HepG2 (cell line): Measurements from ENCODE around the gene LRRN4CL. TPM values are rescaled to one million over a fixed set of nuclear protein-coding genes. Genes with fewer than 3 reads are reported as not detected.

Source experiments
- ATAC-seq: fragments of 200-7000 bp; cut with Tn5 transposase; 3 replicates; pipeline ENCODE4 v1.9.1; 2020; ENCODE audit warnings: mild to moderate bottlenecking, moderate library complexity
- BruUV-seq: library from RNA; stranded (reverse); fragments of 400-500 nt; replicated peaks from 2 replicates; lab custom pipeline; 2021; lab: Mats Ljungman, UMichigan
- CTCF ChIA-PET: fragments of 300-600 bp; formaldehyde crosslinking; extraction: SDS; loops from one replicate; lab custom pipeline; 2021; ENCODE audit warnings: low total read pairs, inconsistent platforms, low intra/inter-chr PET ratio; lab: Yijun Ruan, JAX
- POLR2A ChIA-PET: fragments of 350-600 bp; sonication (Branson Sonifier 250); formaldehyde crosslinking; loops from one replicate; lab custom pipeline; 2020; ENCODE audit warnings: antibody characterized with exemption, inconsistent platforms; lab: Yijun Ruan, JAX
- DNase-seq: peaks from one replicate; pipeline ENCODE4 v3.0.0-alpha.2; 2015; ENCODE audit warnings: low spot score
- FAIRE-seq: peaks from 3 replicates; lab custom pipeline; 2011; peaks lifted over from hg19 to GRCh38; lab: Jason Lieb, UNC
- H2AFZ ChIP-seq: one replicate; pipeline ENCODE4 v1.6.1; 2011; ENCODE audit warnings: low read length, inconsistent platforms
- H3K27ac ChIP-seq: fragments of 300-600 bp; 3 replicates; pipeline ENCODE4 v1.8.0; 2011; ENCODE audit warnings: mixed run types, mild to moderate bottlenecking, mixed read lengths, low read length, inconsistent platforms; ENCODE audit not compliant: insufficient read depth; ENCODE audit errors: extremely low read length
- H3K27me3 ChIP-seq, 2 experiments: fragments of 200-600 bp in 1 of 2; 2 replicates in 1 of 2; 3 replicates in 1 of 2; pipeline versions ENCODE4 v1.6.0 to v1.8.0; 2011; ENCODE audit warnings: low read length in 2 of 2, mild to moderate bottlenecking in 2 of 2, moderate library complexity in 2 of 2, inconsistent platforms in 1 of 2; ENCODE audit not compliant: insufficient read depth in 2 of 2, control insufficient read depth in 1 of 2
- H3K36me3 ChIP-seq, 2 experiments: fragments of 200-600 bp in 1 of 2; replicated peaks in 1 of 2; 2 replicates in 1 of 2; 3 replicates in 1 of 2; pipeline versions ENCODE4 v1.5.1 to v1.8.0; 2011; ENCODE audit warnings: low read length in 2 of 2, inconsistent platforms in 1 of 2; ENCODE audit not compliant: insufficient read depth in 2 of 2, control insufficient read depth in 1 of 2
- H3K4me1 ChIP-seq: 2 replicates; pipeline ENCODE4 v1.5.1; 2012; ENCODE audit warnings: low read length, inconsistent platforms; ENCODE audit not compliant: insufficient read depth
- H3K4me2 ChIP-seq: 2 replicates; pipeline ENCODE4 v1.6.0; 2011; ENCODE audit warnings: low read depth, low read length, inconsistent platforms
- H3K4me3 ChIP-seq, 3 experiments: fragments of 200-600 bp in 1 of 3; sonication (generic), shearing (Covaris generic) in 1 of 3; replicated peaks in 1 of 3; 2 replicates each; pipeline ENCODE4 v1.5.1; 2011 to 2016; ENCODE audit warnings: low read length in 3 of 3, inconsistent platforms in 2 of 3, low read depth in 2 of 3, mild to moderate bottlenecking in 2 of 3, control low read depth in 1 of 3, mixed read lengths in 1 of 3; ENCODE audit not compliant: insufficient read depth in 1 of 3
- H3K79me2 ChIP-seq: one replicate; pipeline ENCODE4 v1.6.1; 2011; ENCODE audit warnings: low read length, inconsistent platforms; ENCODE audit not compliant: insufficient read depth
- H3K9ac ChIP-seq: 2 replicates; pipeline ENCODE4 v1.6.0; 2011; ENCODE audit warnings: mild to moderate bottlenecking, low read depth, low read length, inconsistent platforms; ENCODE audit not compliant: insufficient read depth
- H3K9me3 ChIP-seq: 2 replicates; pipeline ENCODE4 v1.5.1; 2012; ENCODE audit warnings: mild to moderate bottlenecking, low read length
- H4K20me1 ChIP-seq: 2 replicates; pipeline ENCODE4 v1.6.0; 2011; ENCODE audit warnings: inconsistent platforms, mild to moderate bottlenecking, low read length, moderate library complexity; ENCODE audit not compliant: insufficient read depth
- FOSL1 ChIP-seq: sonication (generic); formaldehyde crosslinking; IDR thresholded peaks from 2 replicates; pipeline ENCODE4 v1.9.0; 2021; ENCODE audit warnings: missing genetic modification reagents, borderline replicate concordance
- FOXC1 ChIP-seq: sonication (generic); formaldehyde crosslinking; IDR thresholded peaks from 2 replicates; pipeline ENCODE4 v1.8.0; 2022; ENCODE audit warnings: mild to moderate bottlenecking, missing genetic modification reagents, borderline replicate concordance
- KLF15 ChIP-seq: sonication (generic); formaldehyde crosslinking; IDR thresholded peaks from 2 replicates; pipeline ENCODE4 v1.8.1; 2023; ENCODE audit warnings: borderline replicate concordance, mild to moderate bottlenecking, inconsistent platforms, missing genetic modification reagents, mixed read lengths
- POLR2G ChIP-seq: fragments of 200-400 bp; formaldehyde crosslinking; IDR thresholded peaks from 2 replicates; pipeline ENCODE4 v1.6.1; 2018; ENCODE audit warnings: mild to moderate bottlenecking, low read depth, low read length, moderate library complexity
- TBL1XR1 ChIP-seq: fragments of 150-350 bp; IDR thresholded peaks from 2 replicates; pipeline ENCODE4 v1.6.1; 2014; ENCODE audit warnings: borderline replicate concordance, low read length; ENCODE audit not compliant: partially characterized antibody
- TCF7L2 ChIP-seq: IDR thresholded peaks from 2 replicates; pipeline ENCODE4 v1.6.1; 2011; ENCODE audit warnings: mild to moderate bottlenecking, low read depth, low read length, moderate library complexity
- ZNF12 ChIP-seq: sonication (generic); formaldehyde crosslinking; IDR thresholded peaks from 2 replicates; pipeline ENCODE4 v1.5.0; 2020; ENCODE audit warnings: missing genetic modification reagents
- ZNF234 ChIP-seq: sonication (generic); formaldehyde crosslinking; conservative IDR thresholded peaks from 2 replicates; pipeline ENCODE4 v1.5.1; 2020; ENCODE audit warnings: mild to moderate bottlenecking, missing genetic modification reagents
- ZNF256 ChIP-seq: sonication (generic); formaldehyde crosslinking; conservative IDR thresholded peaks from 2 replicates; pipeline ENCODE4 v1.4.0; 2020; ENCODE audit warnings: missing genetic modification reagents
- ZNF460 ChIP-seq: sonication (generic); formaldehyde crosslinking; IDR thresholded peaks from 2 replicates; pipeline ENCODE4 v1.5.1; 2020; ENCODE audit warnings: missing genetic modification reagents, mild to moderate bottlenecking, borderline replicate concordance
- ZNF563 ChIP-seq: sonication (generic); formaldehyde crosslinking; IDR thresholded peaks from 2 replicates; pipeline ENCODE4 v1.8.0; 2022; ENCODE audit warnings: mild to moderate bottlenecking, moderate library complexity, missing genetic modification reagents
- WGBS: methylation state at CpG from one replicate; pipeline ENCODE4 v1.1.6; 2017; ENCODE audit warnings: low lambda C conversion rate; 5-methylcytosine and 5-hydroxymethylcytosine counted together
- in situ Hi-C: cut with HindIII; loops from 2 replicates; pipeline ENCODE4 v1.10.0; 2017; ENCODE audit warnings: low pct_unique_long_range_greater_than_20kb; ENCODE audit not compliant: extremely low pct_ligation_motif_present
- intact Hi-C: fragments of 100-400 bp; cut with micrococcal nuclease; formaldehyde crosslinking; loops from one replicate; pipeline ENCODE4 v1.10.0; 2022; ENCODE audit not compliant: unreplicated experiment
- polyA plus RNA-seq, 8 experiments: library from polyadenylated mRNA; depleted of rRNA in 3 of 8; stranded (reverse) in 7 of 8; unstranded in 1 of 8; fragments of >200 nt; fragmentation: Illumina TruSeq in 4 of 8; extraction: Trizol in 4 of 8; gene quantifications; 2 replicates each; pipeline versions ENCODE4 v1.2.1 to v1.2.3, GENCODE V29; 2011 to 2016; ENCODE audit warnings: low read depth in 4 of 8, missing spikeins in 1 of 8, mixed read lengths in 1 of 8; ENCODE audit not compliant: insufficient read depth in 1 of 8
- total RNA-seq, 5 experiments: library from RNA; depleted of rRNA; stranded (reverse); fragments of >200 nt; fragmentation: Illumina TruSeq; extraction: Trizol; gene quantifications; 2 replicates each; pipeline ENCODE4 v1.2.3, GENCODE V29; 2016; ENCODE audit warnings: low read depth in 1 of 5
- TF ChIP-seq, protein P1 (sequence below): sonication (generic); formaldehyde crosslinking; IDR thresholded peaks from 2 replicates; pipeline ENCODE4 v1.4.0; 2020; ENCODE audit warnings: mild to moderate bottlenecking, low read depth, missing genetic modification reagents
- TF ChIP-seq, protein P2 (sequence below): sonication (generic); formaldehyde crosslinking; IDR thresholded peaks from 2 replicates; pipeline ENCODE4 v1.4.0; 2020; ENCODE audit warnings: missing genetic modification reagents
- TF ChIP-seq, protein P3 (sequence below): sonication (generic); formaldehyde crosslinking; IDR thresholded peaks from 2 replicates; pipeline ENCODE4 v1.4.0; 2020; ENCODE audit warnings: missing genetic modification reagents, borderline replicate concordance
- TF ChIP-seq, protein P4 (sequence below): sonication (generic); formaldehyde crosslinking; IDR thresholded peaks from 2 replicates; pipeline ENCODE4 v1.9.0; 2021; ENCODE audit warnings: missing genetic modification reagents, borderline replicate concordance

The LRRN4CL gene
- total and polyA plus RNA-seq, 2 of the 13 experiments (the other 11 are each of a cell fraction or from before 2014, with no cell fraction given) = 0.11 TPM; not detected in 1

DNA sequence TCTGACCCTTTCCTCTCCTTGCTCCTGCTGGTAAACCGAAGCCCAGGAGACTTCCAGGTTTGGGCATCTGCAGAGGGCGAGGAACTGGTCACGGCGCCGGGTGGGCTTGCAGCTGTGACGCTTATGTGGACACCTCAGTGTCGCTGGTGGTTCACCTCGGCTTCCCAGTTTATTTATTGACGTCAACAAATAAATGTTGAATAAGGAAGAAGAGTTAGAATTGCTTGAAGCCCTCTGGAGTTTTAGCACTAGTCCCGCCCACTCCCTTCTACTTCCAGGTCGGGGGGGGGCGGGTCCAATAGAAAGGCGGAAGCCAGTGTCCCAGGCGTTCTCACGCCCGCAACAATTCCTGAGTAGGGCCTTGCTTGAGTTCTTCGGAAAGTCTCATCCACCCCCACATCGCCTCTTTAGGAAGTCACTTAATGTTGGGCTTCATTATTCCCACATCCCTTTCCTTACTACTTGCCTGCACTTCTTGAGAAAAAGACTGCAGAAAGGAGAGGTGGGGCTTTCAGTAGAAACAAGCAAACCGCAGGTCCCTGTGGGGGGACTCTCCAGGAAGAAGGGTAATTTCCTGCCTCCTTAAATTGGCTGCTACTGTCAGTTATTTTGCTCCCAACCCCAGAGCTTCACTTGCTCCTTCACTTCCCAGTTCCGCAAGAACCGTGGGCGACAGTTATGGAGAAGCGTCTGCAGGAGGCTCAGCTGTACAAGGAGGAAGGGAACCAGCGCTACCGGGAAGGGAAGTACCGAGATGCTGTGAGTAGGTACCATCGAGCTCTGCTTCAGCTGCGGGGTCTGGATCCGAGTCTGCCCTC, 39.0 kb upstream of the LRRN4CL start, which contains the start of gene TTC9C:
TTC9C (plus strand) TSS at position 316 of the 818 bp plus-strand sequence; CDS start at position 679, 363 bp downstream.
- no peaks in the 10 kb centered on the region for H3K9me3 ChIP-seq
- intact Hi-C loops (loop anchor here (1.0 to 5.0 kb wide), 3 partner anchors 41 to 114 kb away; partner anchors contain the start of gene TMEM179B), in situ Hi-C loops (no loop called here)
- H3K27me3 ChIP-seq = peaks cover 0 to 3% of the 10 kb centered on the region in 2 experiments; a peak in 1 of 5 replicates
- ATAC-seq (peak; percentile 74), FAIRE-seq (no peak), DNase-seq (peak; percentile 80)
- H3K4me2 ChIP-seq = peak within 1 kb of the TSS; percentile 91
- BruUV-seq = TSS peak; percentile 81
- H3K79me2 ChIP-seq = peaks cover 58% of the 10 kb centered on the region
- CTCF ChIA-PET = interaction anchor here (0.5 kb wide), 1 partner anchor 106 kb away, joined by 4 read pairs; no protein-coding TSS in a partner anchor
- peak within 1 kb of the TSS; percentile 76 for H2AFZ ChIP-seq
- POLR2A ChIA-PET = interaction anchor here (0.9 to 5.7 kb wide), 32 partner anchors 19 to 185 kb away, joined by 3 to 129 read pairs (median 10); partner anchors contain the start of genes AHNAK, B3GAT3, BSCL2 and C11orf98
- peak within 1 kb of the TSS; percentile 95 for H3K9ac ChIP-seq
- peak within 1 kb of the TSS; percentile 91 to 100 (median 94) for H3K4me3 ChIP-seq
- peaks cover 30% of the 10 kb centered on the region for H4K20me1 ChIP-seq
- under 1% methylated on average over 26 of the region's 29 CpGs for WGBS
- peaks cover 1 to 18% of the 10 kb centered on the region in 2 experiments; a peak in 4 of 5 replicates for H3K36me3 ChIP-seq
- H3K27ac ChIP-seq = peak within 1 kb of the TSS; percentile 99
- H3K4me1 ChIP-seq = peaks cover 34% of the 10 kb centered on the region
- TF ChIP-seq, protein P1, sequence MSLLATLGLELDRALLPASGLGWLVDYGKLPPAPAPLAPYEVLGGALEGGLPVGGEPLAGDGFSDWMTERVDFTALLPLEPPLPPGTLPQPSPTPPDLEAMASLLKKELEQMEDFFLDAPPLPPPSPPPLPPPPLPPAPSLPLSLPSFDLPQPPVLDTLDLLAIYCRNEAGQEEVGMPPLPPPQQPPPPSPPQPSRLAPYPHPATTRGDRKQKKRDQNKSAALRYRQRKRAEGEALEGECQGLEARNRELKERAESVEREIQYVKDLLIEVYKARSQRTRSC (CRISPR knock-in tag) = no peak
- no peak for TF ChIP-seq KLF15 (CRISPR knock-in tag)
- no peak for TF ChIP-seq TCF7L2
- no peak for TF ChIP-seq FOSL1 (CRISPR knock-in tag)
- TF ChIP-seq, protein P2, sequence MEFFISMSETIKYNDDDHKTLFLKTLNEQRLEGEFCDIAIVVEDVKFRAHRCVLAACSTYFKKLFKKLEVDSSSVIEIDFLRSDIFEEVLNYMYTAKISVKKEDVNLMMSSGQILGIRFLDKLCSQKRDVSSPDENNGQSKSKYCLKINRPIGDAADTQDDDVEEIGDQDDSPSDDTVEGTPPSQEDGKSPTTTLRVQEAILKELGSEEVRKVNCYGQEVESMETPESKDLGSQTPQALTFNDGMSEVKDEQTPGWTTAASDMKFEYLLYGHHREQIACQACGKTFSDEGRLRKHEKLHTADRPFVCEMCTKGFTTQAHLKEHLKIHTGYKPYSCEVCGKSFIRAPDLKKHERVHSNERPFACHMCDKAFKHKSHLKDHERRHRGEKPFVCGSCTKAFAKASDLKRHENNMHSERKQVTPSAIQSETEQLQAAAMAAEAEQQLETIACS (CRISPR knock-in tag) = peak; percentile 78
- no peak; the same call in 1 of the 2 replicates for TF ChIP-seq ZNF563 (CRISPR knock-in tag)
- no peak; the same call in 1 of the 2 replicates for TF ChIP-seq FOXC1
- 0 out of 2 replicates have a peak, but pooled peaks have one; percentile 60 for TF ChIP-seq ZNF256 (CRISPR knock-in tag)
- TF ChIP-seq, protein P3, sequence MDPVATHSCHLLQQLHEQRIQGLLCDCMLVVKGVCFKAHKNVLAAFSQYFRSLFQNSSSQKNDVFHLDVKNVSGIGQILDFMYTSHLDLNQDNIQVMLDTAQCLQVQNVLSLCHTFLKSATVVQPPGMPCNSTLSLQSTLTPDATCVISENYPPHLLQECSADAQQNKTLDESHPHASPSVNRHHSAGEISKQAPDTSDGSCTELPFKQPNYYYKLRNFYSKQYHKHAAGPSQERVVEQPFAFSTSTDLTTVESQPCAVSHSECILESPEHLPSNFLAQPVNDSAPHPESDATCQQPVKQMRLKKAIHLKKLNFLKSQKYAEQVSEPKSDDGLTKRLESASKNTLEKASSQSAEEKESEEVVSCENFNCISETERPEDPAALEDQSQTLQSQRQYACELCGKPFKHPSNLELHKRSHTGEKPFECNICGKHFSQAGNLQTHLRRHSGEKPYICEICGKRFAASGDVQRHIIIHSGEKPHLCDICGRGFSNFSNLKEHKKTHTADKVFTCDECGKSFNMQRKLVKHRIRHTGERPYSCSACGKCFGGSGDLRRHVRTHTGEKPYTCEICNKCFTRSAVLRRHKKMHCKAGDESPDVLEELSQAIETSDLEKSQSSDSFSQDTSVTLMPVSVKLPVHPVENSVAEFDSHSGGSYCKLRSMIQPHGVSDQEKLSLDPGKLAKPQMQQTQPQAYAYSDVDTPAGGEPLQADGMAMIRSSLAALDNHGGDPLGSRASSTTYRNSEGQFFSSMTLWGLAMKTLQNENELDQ (CRISPR knock-in tag) = no peak
- no peak for TF ChIP-seq ZNF234
- peak; percentile 80 for TF ChIP-seq POLR2G
- TF ChIP-seq, protein P4, sequence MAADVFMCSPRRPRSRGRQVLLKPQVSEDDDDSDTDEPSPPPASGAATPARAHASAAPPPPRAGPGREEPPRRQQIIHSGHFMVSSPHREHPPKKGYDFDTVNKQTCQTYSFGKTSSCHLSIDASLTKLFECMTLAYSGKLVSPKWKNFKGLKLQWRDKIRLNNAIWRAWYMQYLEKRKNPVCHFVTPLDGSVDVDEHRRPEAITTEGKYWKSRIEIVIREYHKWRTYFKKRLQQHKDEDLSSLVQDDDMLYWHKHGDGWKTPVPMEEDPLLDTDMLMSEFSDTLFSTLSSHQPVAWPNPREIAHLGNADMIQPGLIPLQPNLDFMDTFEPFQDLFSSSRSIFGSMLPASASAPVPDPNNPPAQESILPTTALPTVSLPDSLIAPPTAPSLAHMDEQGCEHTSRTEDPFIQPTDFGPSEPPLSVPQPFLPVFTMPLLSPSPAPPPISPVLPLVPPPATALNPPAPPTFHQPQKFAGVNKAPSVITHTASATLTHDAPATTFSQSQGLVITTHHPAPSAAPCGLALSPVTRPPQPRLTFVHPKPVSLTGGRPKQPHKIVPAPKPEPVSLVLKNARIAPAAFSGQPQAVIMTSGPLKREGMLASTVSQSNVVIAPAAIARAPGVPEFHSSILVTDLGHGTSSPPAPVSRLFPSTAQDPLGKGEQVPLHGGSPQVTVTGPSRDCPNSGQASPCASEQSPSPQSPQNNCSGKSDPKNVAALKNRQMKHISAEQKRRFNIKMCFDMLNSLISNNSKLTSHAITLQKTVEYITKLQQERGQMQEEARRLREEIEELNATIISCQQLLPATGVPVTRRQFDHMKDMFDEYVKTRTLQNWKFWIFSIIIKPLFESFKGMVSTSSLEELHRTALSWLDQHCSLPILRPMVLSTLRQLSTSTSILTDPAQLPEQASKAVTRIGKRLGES = no peak
- TF ChIP-seq ZNF12 = 0 out of 2 replicates have a peak, but pooled peaks have one; percentile 7
- TF ChIP-seq ZNF460 = no peak
- TF ChIP-seq TBL1XR1 = no peak
